ENCODE data around the gene TPT1.

DNA sequence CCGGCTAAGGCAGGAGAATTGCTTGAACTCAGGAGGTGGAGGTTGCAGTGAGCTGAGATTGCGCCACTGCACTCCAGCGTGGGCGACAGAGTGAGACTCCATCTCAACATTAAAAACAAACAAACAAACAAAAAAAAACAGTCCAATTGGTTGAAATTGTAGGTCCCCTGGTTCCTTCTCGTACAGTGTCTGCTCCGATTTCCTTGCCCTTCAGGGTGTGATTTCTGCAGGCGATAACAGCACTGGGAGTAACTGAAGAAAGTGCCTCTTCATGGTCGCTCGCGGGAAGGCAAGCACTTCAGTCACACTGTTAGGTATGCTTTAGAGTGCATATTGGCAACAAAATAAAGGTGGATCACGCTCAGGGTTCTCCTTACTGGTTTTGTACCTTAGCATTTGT lies 39.7 kb downstream of the TPT1 start:
- TF ChIP-seq, protein P1, sequence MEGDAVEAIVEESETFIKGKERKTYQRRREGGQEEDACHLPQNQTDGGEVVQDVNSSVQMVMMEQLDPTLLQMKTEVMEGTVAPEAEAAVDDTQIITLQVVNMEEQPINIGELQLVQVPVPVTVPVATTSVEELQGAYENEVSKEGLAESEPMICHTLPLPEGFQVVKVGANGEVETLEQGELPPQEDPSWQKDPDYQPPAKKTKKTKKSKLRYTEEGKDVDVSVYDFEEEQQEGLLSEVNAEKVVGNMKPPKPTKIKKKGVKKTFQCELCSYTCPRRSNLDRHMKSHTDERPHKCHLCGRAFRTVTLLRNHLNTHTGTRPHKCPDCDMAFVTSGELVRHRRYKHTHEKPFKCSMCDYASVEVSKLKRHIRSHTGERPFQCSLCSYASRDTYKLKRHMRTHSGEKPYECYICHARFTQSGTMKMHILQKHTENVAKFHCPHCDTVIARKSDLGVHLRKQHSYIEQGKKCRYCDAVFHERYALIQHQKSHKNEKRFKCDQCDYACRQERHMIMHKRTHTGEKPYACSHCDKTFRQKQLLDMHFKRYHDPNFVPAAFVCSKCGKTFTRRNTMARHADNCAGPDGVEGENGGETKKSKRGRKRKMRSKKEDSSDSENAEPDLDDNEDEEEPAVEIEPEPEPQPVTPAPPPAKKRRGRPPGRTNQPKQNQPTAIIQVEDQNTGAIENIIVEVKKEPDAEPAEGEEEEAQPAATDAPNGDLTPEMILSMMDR (IDR thresholded peaks at IDR 0.05; ENCODE audit: borderline replicate concordance, extremely low read depth, low read length, poor library complexity, severe bottlenecking), result no peak
- no peak for TF ChIP-seq EZH2 (IDR thresholded peaks at IDR 0.05; ENCODE audit: borderline replicate concordance, low read depth, low read length, severe bottlenecking)

Measured in DND-41 (cell line).